A673 (cell line): Measurements from ENCODE around the gene RGP1. TPM values are rescaled to one million over a fixed set of nuclear protein-coding genes. Genes with fewer than 3 reads are reported as not detected.

Experiments
- BruUV-seq: library from RNA; stranded (reverse); fragments of 400-500 nt; replicated peaks from 2 replicates; lab custom pipeline; 2021; lab: Mats Ljungman, UMichigan
- CTCF ChIA-PET: fragments of 300-600 bp; sonication (Branson Sonifier 250); formaldehyde crosslinking; loops from one replicate; lab custom pipeline; 2022; ENCODE audit warnings: antibody characterized with exemption; lab: Charles Lee
- POLR2A ChIA-PET: fragments of 300-600 bp; sonication (Branson Sonifier 250); formaldehyde crosslinking; loops from one replicate; lab custom pipeline; 2022; ENCODE audit warnings: antibody characterized with exemption; ENCODE audit not compliant: low non-redundant PET; lab: Charles Lee
- DNase-seq: peaks from one replicate; pipeline ENCODE4 v3.0.0-alpha.2; 2015; ENCODE audit warnings: low spot score
- H3K27ac ChIP-seq: fragments of 200-600 bp; sonication (generic); 2 replicates; pipeline ENCODE4 v1.5.1; 2016; ENCODE audit warnings: mixed run types, low read depth, mild to moderate bottlenecking, mixed read lengths, antibody characterized with exemption, low read length; ENCODE audit not compliant: poor library complexity, severe bottlenecking
- H3K27me3 ChIP-seq: fragments of 200-600 bp; sonication (generic); replicated peaks from 2 replicates; pipeline ENCODE4 v1.6.1; 2017; ENCODE audit warnings: mixed run types, low read depth, mild to moderate bottlenecking, mixed read lengths, antibody characterized with exemption, low read length; ENCODE audit not compliant: insufficient read depth, poor library complexity
- H3K36me3 ChIP-seq: fragments of 200-600 bp; sonication (generic); 2 replicates; pipeline ENCODE4 v1.6.1; 2016; ENCODE audit warnings: mixed run types, mild to moderate bottlenecking, mixed read lengths, antibody characterized with exemption, low read length; ENCODE audit not compliant: insufficient read depth, poor library complexity, severe bottlenecking
- H3K4me1 ChIP-seq: fragments of 200-600 bp; sonication (generic); 2 replicates; pipeline ENCODE4 v1.6.1; 2017; ENCODE audit warnings: mixed run types, mild to moderate bottlenecking, mixed read lengths, antibody characterized with exemption, low read length; ENCODE audit not compliant: insufficient read depth, poor library complexity, severe bottlenecking
- H3K4me3 ChIP-seq: fragments of 200-600 bp; sonication (generic); 2 replicates; pipeline ENCODE4 v1.5.1; 2016; ENCODE audit warnings: low read depth, mixed run types, mild to moderate bottlenecking, mixed read lengths, low read length; ENCODE audit not compliant: poor library complexity, severe bottlenecking
- H3K9me3 ChIP-seq: fragments of 200-600 bp; sonication (generic); 2 replicates; pipeline ENCODE4 v1.6.1; 2016; ENCODE audit warnings: mixed run types, low read depth, mild to moderate bottlenecking, mixed read lengths, antibody characterized with exemption, low read length; ENCODE audit not compliant: poor library complexity, severe bottlenecking
- CTCF ChIP-seq: fragments of 300-800, 200-600 bp; sonication (generic); conservative IDR thresholded peaks from 2 replicates; pipeline ENCODE4 v1.5.1; 2017; ENCODE audit warnings: low read depth, mild to moderate bottlenecking, antibody characterized with exemption, low read length, moderate library complexity, mixed read lengths
- EZH2 ChIP-seq: fragments of 200-600 bp; sonication (generic); IDR thresholded peaks from 2 replicates; pipeline ENCODE4 v1.6.1; 2017; ENCODE audit warnings: borderline replicate concordance, low read depth, mild to moderate bottlenecking, mixed read lengths, antibody characterized with exemption, low read length; ENCODE audit not compliant: poor library complexity, severe bottlenecking
- intact Hi-C: fragments of 100-400 bp; cut with micrococcal nuclease; formaldehyde crosslinking; loops from one replicate; pipeline ENCODE4 v1.10.0; 2022; ENCODE audit not compliant: unreplicated experiment
- total RNA-seq: library from RNA; stranded (reverse); gene quantifications from 2 replicates; pipeline ENCODE4 v1.2.3, GENCODE V29; 2021

RGP1 gene
- total RNA-seq, 1 experiment from 2014 or later, result 21.9 TPM

GRCh38 chr9:35766997-35767396, 17.9 kb downstream of the RGP1 start:
- H3K27me3 ChIP-seq, result no peaks in the 10 kb centered on the region
- H3K36me3 ChIP-seq, result no peaks in the 10 kb centered on the region
- DNase-seq, result no peak
- CTCF ChIA-PET, result no interaction called here
- BruUV-seq, result no TSS peak
- H3K4me1 ChIP-seq, result peaks cover 8% of the 10 kb centered on the region
- POLR2A ChIA-PET, result no interaction called here
- TF ChIP-seq CTCF (no peak), EZH2 (no peak)
- H3K9me3 ChIP-seq, result no peaks in the 10 kb centered on the region
- H3K4me3 ChIP-seq, result no peak overlapping the region
- intact Hi-C loops, result no loop called here
- no peak overlapping the region for H3K27ac ChIP-seq

GRCh38 chr9:35767458-35767857, 18.4 kb downstream of the RGP1 start:
- POLR2A ChIA-PET, result no interaction called here
- no peaks in the 10 kb centered on the region for H3K9me3 ChIP-seq
- DNase-seq, result no peak
- no peaks in the 10 kb centered on the region for H3K27me3 ChIP-seq
- H3K27ac ChIP-seq, result no peak overlapping the region
- TF ChIP-seq EZH2 (no peak), CTCF (no peak)
- no TSS peak for BruUV-seq
- intact Hi-C loops, result no loop called here
- no peak overlapping the region for H3K4me3 ChIP-seq
- CTCF ChIA-PET, result no interaction called here
- peaks cover 10% of the 10 kb centered on the region for H3K4me1 ChIP-seq
- H3K36me3 ChIP-seq, result no peaks in the 10 kb centered on the region

GRCh38 chr9:35769763-35770162, 20.7 kb downstream of the RGP1 start:
- BruUV-seq, result no TSS peak
- TF ChIP-seq EZH2 (no peak), CTCF (no peak)
- DNase-seq, result no peak
- H3K4me1 ChIP-seq, result peaks cover 10% of the 10 kb centered on the region
- no peak overlapping the region for H3K4me3 ChIP-seq
- intact Hi-C loops, result no loop called here
- H3K27ac ChIP-seq, result no peak overlapping the region
- no peaks in the 10 kb centered on the region for H3K9me3 ChIP-seq
- no peaks in the 10 kb centered on the region for H3K36me3 ChIP-seq
- POLR2A ChIA-PET, result no interaction called here
- CTCF ChIA-PET, result no interaction called here
- no peaks in the 10 kb centered on the region for H3K27me3 ChIP-seq
